ENCODE results near the gene TMEM242.
"Not testable (repeated sequence)": the region's sequence is repeated elsewhere in the genome, so short reads cannot be mapped to it uniquely, and the experiment has no call there.

Gene TMEM242

GRCh38 chr6:157322792-157323254, 496 bp downstream of the TMEM242 start:
- no peak for DNase-seq

GRCh38 chr6:157316871-157317814, 6.2 kb downstream of the TMEM242 start:
- no peak for DNase-seq

GRCh38 chr6:157314705-157315321, 8.5 kb downstream of the TMEM242 start:
- DNase-seq, result no peak

GRCh38 chr6:157313531-157314467, 9.5 kb downstream of the TMEM242 start:
- no peak for DNase-seq

- no peak for DNase-seq
Observed at GRCh38 chr6:157312757-157313156, 10.6 kb downstream of the TMEM242 start.

GRCh38 chr6:157310693-157311092, 12.6 kb downstream of the TMEM242 start:
- not testable (repeated sequence) for DNase-seq

- DNase-seq, result no peak
Observed at GRCh38 chr6:157307661-157308060, 15.7 kb downstream of the TMEM242 start.

- no peak for DNase-seq
Observed at GRCh38 chr6:157305670-157306653, 17.4 kb downstream of the TMEM242 start.

GRCh38 chr6:157304899-157305663, 18.2 kb downstream of the TMEM242 start:
- DNase-seq, result no peak

- no peak for DNase-seq
Observed at GRCh38 chr6:157302736-157303135, 20.6 kb downstream of the TMEM242 start.

- no peak for DNase-seq
Observed at GRCh38 chr6:157300436-157300835, 22.9 kb downstream of the TMEM242 start.

GRCh38 chr6:157300006-157300405, 23.3 kb downstream of the TMEM242 start:
- DNase-seq, result no peak

- DNase-seq, result no peak
Observed at GRCh38 chr6:157298216-157298724, 25.0 kb downstream of the TMEM242 start.

- DNase-seq, result no peak
Observed at GRCh38 chr6:157294654-157295053, 28.7 kb downstream of the TMEM242 start.

GRCh38 chr6:157293780-157294179, 29.5 kb downstream of the TMEM242 start:
- no peak for DNase-seq

- no peak for DNase-seq
Observed at GRCh38 chr6:157292202-157292601, 31.1 kb downstream of the TMEM242 start.

GRCh38 chr6:157291356-157291755, 32.0 kb downstream of the TMEM242 start:
- DNase-seq, result no peak

- no peak for DNase-seq
Observed at GRCh38 chr6:157290797-157291196, 32.5 kb downstream of the TMEM242 start.

GRCh38 chr6:157289764-157290163, 33.6 kb downstream of the TMEM242 start:
- no peak for DNase-seq

GRCh38 chr6:157288575-157288974, 34.7 kb downstream of the TMEM242 start:
- DNase-seq, result no peak

- no peak for DNase-seq
Observed at GRCh38 chr6:157287923-157288322, 35.4 kb downstream of the TMEM242 start.
